Astrocyte of the spinal cord (primary cell): ENCODE data around the gene TRIO.

ENCODE experiments used
- DNase-seq: peaks from one replicate; pipeline ENCODE4 v3.0.0; 2011; ENCODE audit warnings: low read depth, low spot score
- H3K4me3 ChIP-seq: 2 replicates; pipeline ENCODE4 v1.5.1; 2011; ENCODE audit warnings: low read depth, mild to moderate bottlenecking, low read length, moderate library complexity
- CTCF ChIP-seq: IDR thresholded peaks from 2 replicates; pipeline ENCODE4 v1.5.1; 2012; ENCODE audit warnings: low read depth, mild to moderate bottlenecking, low read length, inconsistent platforms
- in situ Hi-C: cut with HindIII; loops from 2 replicates; pipeline ENCODE4 v1.10.0; 2017; ENCODE audit warnings: low sequenced_read_pairs

Gene TRIO

DNA sequence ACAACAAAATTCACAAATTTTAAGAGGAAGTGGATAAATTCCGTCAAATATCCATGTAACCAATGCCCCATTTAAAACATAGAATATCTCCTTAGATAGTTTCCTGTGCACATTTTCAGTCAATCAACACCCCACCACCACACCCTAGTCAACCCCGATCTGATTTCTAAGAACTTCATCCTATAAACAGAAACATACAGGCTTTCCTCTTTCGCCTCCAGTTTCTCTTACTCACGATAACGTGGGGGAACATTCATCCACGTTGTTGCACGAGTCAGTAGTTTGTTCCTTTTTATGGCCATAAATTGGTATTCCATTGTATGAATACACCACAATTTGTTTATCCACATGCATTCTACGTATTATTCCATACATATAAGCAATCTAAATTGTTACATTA is 35.6 kb upstream of the TRIO start:
- in situ Hi-C loops: no loop called here
- H3K4me3 ChIP-seq: no peak overlapping the region
- no peak for DNase-seq
- no peak for TF ChIP-seq CTCF

GRCh38 chr5:14108170-14108996 is 34.8 kb upstream of the TRIO start:
- TF ChIP-seq CTCF: peak; percentile 80
- in situ Hi-C loops: no loop called here
- DNase-seq: peak; percentile 85
- no peak overlapping the region for H3K4me3 ChIP-seq

- TF ChIP-seq CTCF: no peak
- in situ Hi-C loops: no loop called here
- DNase-seq: peak; percentile 74
Measured at GRCh38 chr5:14109041-14109747, 33.9 kb upstream of the TRIO start.

DNA sequence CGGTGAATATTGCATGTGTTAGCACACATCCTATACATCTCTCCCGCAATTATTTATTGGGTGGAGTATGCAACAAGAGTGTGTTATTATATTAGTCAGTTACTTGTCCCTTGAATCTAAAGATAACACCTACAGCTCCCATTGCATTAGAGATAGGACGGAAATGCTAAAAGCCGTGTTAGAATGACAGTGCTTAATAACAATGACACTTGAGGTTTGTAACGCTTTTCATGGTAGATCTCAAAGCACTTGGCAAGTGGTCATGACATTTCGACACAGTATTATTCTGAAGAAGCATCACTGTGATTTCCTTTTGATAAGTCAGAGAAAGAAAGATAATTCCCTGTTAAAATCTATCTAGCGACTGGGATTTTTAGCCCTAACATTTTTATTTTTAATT is 33.4 kb upstream of the TRIO start:
- in situ Hi-C loops: no loop called here
- H3K4me3 ChIP-seq: no peak overlapping the region
- TF ChIP-seq CTCF: no peak
- DNase-seq: no peak

More at GRCh38 chr5:14109041-14109747, 33.9 kb upstream of the TRIO start:
- no peak overlapping the region for H3K4me3 ChIP-seq

- TF ChIP-seq CTCF: no peak
- peak; percentile 19 for DNase-seq
- H3K4me3 ChIP-seq: no peak overlapping the region
- in situ Hi-C loops: no loop called here
Measured at GRCh38 chr5:14110196-14110595, 32.9 kb upstream of the TRIO start.

DNA sequence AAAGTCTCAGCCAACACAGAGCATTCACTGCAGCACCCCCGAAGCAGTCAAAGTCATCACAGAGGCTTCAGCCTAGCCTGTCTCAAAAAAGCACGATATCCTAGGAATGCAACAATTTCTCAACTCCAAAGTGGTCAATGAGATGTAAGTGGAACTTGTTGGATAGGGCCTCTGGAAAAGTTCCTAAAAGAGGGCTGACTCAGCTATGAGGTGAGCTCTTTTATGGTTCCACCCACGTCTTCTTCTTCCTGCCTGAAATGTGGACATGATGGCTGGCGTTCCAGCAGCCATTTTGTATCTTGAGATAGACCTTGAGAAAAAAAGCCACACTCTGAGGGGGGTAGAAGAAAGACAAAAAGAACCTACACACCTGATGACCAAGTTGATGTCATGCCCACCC is 32.5 kb upstream of the TRIO start:
- H3K4me3 ChIP-seq: no peak overlapping the region
- DNase-seq: peak; percentile 73
- in situ Hi-C loops: no loop called here
- TF ChIP-seq CTCF: no peak
